ENCODE measurements around the gene TNIK. TPM values are rescaled to one million over a fixed set of nuclear protein-coding genes. Genes with fewer than 3 reads are reported as not detected.

The TNIK gene
- total and polyA plus RNA-seq, 2 of the 13 experiments (the other 11 are each of a cell fraction or from before 2014, with no cell fraction given): 0.15 to 0.22 TPM

DNA sequence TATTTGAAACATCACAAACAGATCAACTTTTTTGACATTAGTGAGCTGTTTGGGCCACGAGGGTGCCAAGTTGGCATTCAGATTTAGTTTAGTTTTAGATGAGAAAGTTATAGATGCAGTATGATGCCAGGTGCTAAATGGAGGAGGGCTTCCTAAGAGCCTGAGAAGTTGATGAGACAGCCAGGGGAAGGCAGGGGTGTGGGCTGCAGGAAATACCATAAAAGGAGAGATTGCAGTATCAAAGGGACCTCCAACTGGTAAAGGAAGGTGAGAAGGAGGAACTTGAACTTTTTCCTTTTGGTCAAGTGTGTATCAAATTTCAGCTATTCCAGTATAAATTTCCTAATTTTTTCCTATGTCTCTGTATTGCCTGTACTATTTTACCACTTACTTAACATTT is 2.0 kb upstream of the TNIK start:
- ChIA-PET POLR2A (no interaction called here), CTCF (ENCODE audit: low intra/inter-chr PET ratio, low total read pairs) (no interaction called here)
- 3% methylated on average over 1 of the region's 1 CpG for WGBS (ENCODE audit: low lambda C conversion rate)

More for the DNA sequence above, 2.0 kb upstream of the TNIK start:
- ATAC-seq (no peak), FAIRE-seq (no peak), DNase-seq (ENCODE audit: low spot score) (no peak)
- Histone ChIP-seq H4K20me1 (ENCODE audit: insufficient read depth, low read length) (no peaks in the 10 kb centered on the region), H3K4me2 (ENCODE audit: low read depth, low read length) (no peak overlapping the region), H3K9ac (ENCODE audit: insufficient read depth, low read depth, low read length) (no peak overlapping the region), H2AFZ (ENCODE audit: low read length) (no peak overlapping the region), H3K27me3 (ENCODE audit: control insufficient read depth in 1 of 2, insufficient read depth in 2 of 2, low read length in 2 of 2) (peaks cover 8 to 51% of the 10 kb centered on the region in 2 experiments), H3K27ac (ENCODE audit: extremely low read length, insufficient read depth, low read length) (no peak overlapping the region), H3K4me3 (replicated peaks in 1 of 3; ENCODE audit: insufficient read depth in 1 of 3, low read depth in 2 of 3, low read length in 3 of 3) (no peak overlapping the region), H3K9me3 (ENCODE audit: low read length) (no peaks in the 10 kb centered on the region), H3K79me2 (ENCODE audit: insufficient read depth, low read length) (no peaks in the 10 kb centered on the region), H3K36me3 (replicated peaks in 1 of 2; ENCODE audit: control insufficient read depth in 1 of 2, insufficient read depth in 2 of 2, low read length in 2 of 2) (no peaks in the 10 kb centered on the region), H3K4me1 (ENCODE audit: insufficient read depth, low read length) (peaks cover 40% of the 10 kb centered on the region)
- TF ChIP-seq ZNF616 (CRISPR knock-in tag; IDR thresholded peaks at IDR 0.05; ENCODE audit: low read depth): no peak
- TF ChIP-seq, protein P1, sequence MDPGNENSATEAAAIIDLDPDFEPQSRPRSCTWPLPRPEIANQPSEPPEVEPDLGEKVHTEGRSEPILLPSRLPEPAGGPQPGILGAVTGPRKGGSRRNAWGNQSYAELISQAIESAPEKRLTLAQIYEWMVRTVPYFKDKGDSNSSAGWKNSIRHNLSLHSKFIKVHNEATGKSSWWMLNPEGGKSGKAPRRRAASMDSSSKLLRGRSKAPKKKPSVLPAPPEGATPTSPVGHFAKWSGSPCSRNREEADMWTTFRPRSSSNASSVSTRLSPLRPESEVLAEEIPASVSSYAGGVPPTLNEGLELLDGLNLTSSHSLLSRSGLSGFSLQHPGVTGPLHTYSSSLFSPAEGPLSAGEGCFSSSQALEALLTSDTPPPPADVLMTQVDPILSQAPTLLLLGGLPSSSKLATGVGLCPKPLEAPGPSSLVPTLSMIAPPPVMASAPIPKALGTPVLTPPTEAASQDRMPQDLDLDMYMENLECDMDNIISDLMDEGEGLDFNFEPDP (CRISPR knock-in tag; conservative IDR thresholded peaks at IDR 0.05): no peak
- no peak for TF ChIP-seq NAIF1 (CRISPR knock-in tag; IDR thresholded peaks at IDR 0.05; ENCODE audit: borderline replicate concordance)
- no peak for TF ChIP-seq IRF2 (CRISPR knock-in tag; IDR thresholded peaks at IDR 0.05)
- no peak for TF ChIP-seq PLRG1 (conservative IDR thresholded peaks at IDR 0.05)
- TF ChIP-seq, protein P2, sequence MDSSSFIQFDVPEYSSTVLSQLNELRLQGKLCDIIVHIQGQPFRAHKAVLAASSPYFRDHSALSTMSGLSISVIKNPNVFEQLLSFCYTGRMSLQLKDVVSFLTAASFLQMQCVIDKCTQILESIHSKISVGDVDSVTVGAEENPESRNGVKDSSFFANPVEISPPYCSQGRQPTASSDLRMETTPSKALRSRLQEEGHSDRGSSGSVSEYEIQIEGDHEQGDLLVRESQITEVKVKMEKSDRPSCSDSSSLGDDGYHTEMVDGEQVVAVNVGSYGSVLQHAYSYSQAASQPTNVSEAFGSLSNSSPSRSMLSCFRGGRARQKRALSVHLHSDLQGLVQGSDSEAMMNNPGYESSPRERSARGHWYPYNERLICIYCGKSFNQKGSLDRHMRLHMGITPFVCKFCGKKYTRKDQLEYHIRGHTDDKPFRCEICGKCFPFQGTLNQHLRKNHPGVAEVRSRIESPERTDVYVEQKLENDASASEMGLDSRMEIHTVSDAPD (CRISPR knock-in tag; IDR thresholded peaks at IDR 0.05): no peak
- no peak for TF ChIP-seq HOXA3 (CRISPR knock-in tag; IDR thresholded peaks at IDR 0.05)
- TF ChIP-seq ZNF24 (IDR thresholded peaks at IDR 0.05): no peak
- TF ChIP-seq ESRRA (CRISPR knock-in tag; IDR thresholded peaks at IDR 0.05; ENCODE audit: low read depth): no peak
- TF ChIP-seq STAG1 (CRISPR knock-in tag; IDR thresholded peaks at IDR 0.05): no peak
- TF ChIP-seq ZNF777 (CRISPR knock-in tag; IDR thresholded peaks at IDR 0.05): no peak
- no peak for TF ChIP-seq CENPT (CRISPR knock-in tag; IDR thresholded peaks at IDR 0.05; ENCODE audit: low read depth)
- no peak for TF ChIP-seq GFI1 (CRISPR knock-in tag; IDR thresholded peaks at IDR 0.05; ENCODE audit: borderline replicate concordance)
- no peak for TF ChIP-seq CBX5 (CRISPR knock-in tag; IDR thresholded peaks at IDR 0.05; ENCODE audit: borderline replicate concordance)
- TF ChIP-seq, protein P3, sequence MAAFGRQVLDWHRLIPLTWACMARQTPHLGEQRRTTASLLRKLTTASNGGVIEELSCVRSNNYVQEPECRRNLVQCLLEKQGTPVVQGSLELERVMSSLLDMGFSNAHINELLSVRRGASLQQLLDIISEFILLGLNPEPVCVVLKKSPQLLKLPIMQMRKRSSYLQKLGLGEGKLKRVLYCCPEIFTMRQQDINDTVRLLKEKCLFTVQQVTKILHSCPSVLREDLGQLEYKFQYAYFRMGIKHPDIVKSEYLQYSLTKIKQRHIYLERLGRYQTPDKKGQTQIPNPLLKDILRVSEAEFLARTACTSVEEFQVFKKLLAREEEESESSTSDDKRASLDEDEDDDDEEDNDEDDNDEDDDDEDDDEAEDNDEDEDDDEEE (CRISPR knock-in tag; IDR thresholded peaks at IDR 0.05): no peak
- TF ChIP-seq ZMAT3 (CRISPR knock-in tag; conservative IDR thresholded peaks at IDR 0.05): no peak
- TF ChIP-seq ZSCAN21 (CRISPR knock-in tag; IDR thresholded peaks at IDR 0.05; ENCODE audit: borderline replicate concordance): no peak
- no peak for TF ChIP-seq SP140L (CRISPR knock-in tag; IDR thresholded peaks at IDR 0.05; ENCODE audit: borderline replicate concordance)
- no peak for TF ChIP-seq SMC3 (IDR thresholded peaks at IDR 0.05; ENCODE audit: low read length)
- no peak for TF ChIP-seq WIZ (CRISPR knock-in tag; IDR thresholded peaks at IDR 0.05)
- intact Hi-C loops (cut with micrococcal nuclease; ENCODE audit: unreplicated experiment) (no loop called here), in situ Hi-C loops (cut with HindIII; ENCODE audit: extremely low pct_ligation_motif_present, low pct_unique_long_range_greater_than_20kb) (no loop called here)
- BruUV-seq (replicated peaks): no TSS peak

Measured in HepG2 (cell line).